G401.6 (cell line): ENCODE data around the gene ARHGAP21.
"Not testable (repeated sequence)": the region's sequence is repeated elsewhere in the genome, so short reads cannot be mapped to it uniquely, and the experiment has no call there.

ENCODE experiments used
- FAIRE-seq: peaks from 2 replicates; lab custom pipeline; 2012; peaks lifted over from hg19 to GRCh38; lab: Jason Lieb, UNC

ARHGAP21 gene

GRCh38 chr10:24683554-24683953 is 40.1 kb downstream of the ARHGAP21 start:
- no peak for FAIRE-seq

GRCh38 chr10:24681572-24682088 is 42.1 kb downstream of the ARHGAP21 start:
- no peak for FAIRE-seq

- FAIRE-seq: no peak
These were observed 42.8 kb downstream of the ARHGAP21 start for GRCh38 chr10:24680647-24681524.

GRCh38 chr10:24678757-24679156 is 44.9 kb downstream of the ARHGAP21 start:
- FAIRE-seq: no peak

GRCh38 chr10:24674892-24675632 is 48.6 kb downstream of the ARHGAP21 start:
- FAIRE-seq: no peak

- no peak for FAIRE-seq
These were observed 52.6 kb downstream of the ARHGAP21 start for GRCh38 chr10:24670964-24671670.

- FAIRE-seq: no peak
These were observed 54.3 kb downstream of the ARHGAP21 start for GRCh38 chr10:24669285-24669852.

- FAIRE-seq: no peak
These were observed 55.4 kb downstream of the ARHGAP21 start for GRCh38 chr10:24668247-24668646.

- FAIRE-seq: no peak
These were observed 58.7 kb downstream of the ARHGAP21 start for GRCh38 chr10:24664991-24665390.

GRCh38 chr10:24661376-24661775 is 62.3 kb downstream of the ARHGAP21 start:
- no peak for FAIRE-seq

GRCh38 chr10:24658319-24658718 is 65.4 kb downstream of the ARHGAP21 start:
- FAIRE-seq: not testable (repeated sequence)

- not testable (repeated sequence) for FAIRE-seq
These were observed 67.4 kb downstream of the ARHGAP21 start for GRCh38 chr10:24656326-24656725.

- FAIRE-seq: no peak
These were observed 71.2 kb downstream of the ARHGAP21 start for GRCh38 chr10:24652381-24652957.

- FAIRE-seq: no peak
These were observed 71.8 kb downstream of the ARHGAP21 start for GRCh38 chr10:24651923-24652322.

- no peak for FAIRE-seq
These were observed 72.9 kb downstream of the ARHGAP21 start for GRCh38 chr10:24650669-24651391.

GRCh38 chr10:24645784-24646183 is 77.9 kb downstream of the ARHGAP21 start:
- no peak for FAIRE-seq

- FAIRE-seq: no peak
These were observed 78.7 kb downstream of the ARHGAP21 start for GRCh38 chr10:24645022-24645421.

GRCh38 chr10:24643679-24644209 is 79.9 kb downstream of the ARHGAP21 start:
- FAIRE-seq: no peak

- FAIRE-seq: peak; percentile 94
These were observed 80.6 kb downstream of the ARHGAP21 start for GRCh38 chr10:24642921-24643678.

- FAIRE-seq: no peak
These were observed 84.6 kb downstream of the ARHGAP21 start for GRCh38 chr10:24639124-24639523.
